Measurements from ENCODE around the gene R3HDM1. TPM values are rescaled to one million over a fixed set of nuclear protein-coding genes. Genes with fewer than 3 reads are reported as not detected.

The R3HDM1 gene
- total and polyA plus RNA-seq, 8 donors = 22.2 to 42.2 (median 37.8) TPM

DNA sequence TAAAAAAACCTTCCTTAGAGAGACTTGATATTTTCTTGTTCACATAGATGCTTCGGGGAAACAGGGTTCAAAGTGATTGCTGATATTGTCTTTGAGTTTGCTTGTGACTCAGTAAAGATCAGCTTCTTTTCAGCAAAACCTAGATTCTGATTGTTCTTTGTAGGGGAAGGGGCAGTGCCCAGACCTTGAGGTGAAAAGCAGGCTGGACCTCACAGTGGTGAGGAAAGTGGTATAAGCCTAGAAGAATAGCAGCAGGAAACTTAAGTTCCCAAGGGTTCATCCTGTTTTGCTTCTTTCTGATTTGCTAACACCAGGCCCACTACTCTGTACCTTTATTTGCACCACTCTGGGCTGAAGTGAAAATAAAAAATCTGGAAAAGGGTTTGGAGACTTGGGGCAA, 231.2 kb downstream of the R3HDM1 start:
- intact Hi-C loops (cut with DNase I) = no loop called here
- ATAC-seq = no peak
- H3K27me3 ChIP-seq = no peaks in the 10 kb centered on the region
- no peak overlapping the region for H3K4me3 ChIP-seq
- peaks cover 0 to 98% of the 10 kb centered on the region in 2 donors for H3K36me3 ChIP-seq
- H3K4me1 ChIP-seq = no peaks in the 10 kb centered on the region
- H3K27ac ChIP-seq = no peak overlapping the region
- TF ChIP-seq, protein P1, sequence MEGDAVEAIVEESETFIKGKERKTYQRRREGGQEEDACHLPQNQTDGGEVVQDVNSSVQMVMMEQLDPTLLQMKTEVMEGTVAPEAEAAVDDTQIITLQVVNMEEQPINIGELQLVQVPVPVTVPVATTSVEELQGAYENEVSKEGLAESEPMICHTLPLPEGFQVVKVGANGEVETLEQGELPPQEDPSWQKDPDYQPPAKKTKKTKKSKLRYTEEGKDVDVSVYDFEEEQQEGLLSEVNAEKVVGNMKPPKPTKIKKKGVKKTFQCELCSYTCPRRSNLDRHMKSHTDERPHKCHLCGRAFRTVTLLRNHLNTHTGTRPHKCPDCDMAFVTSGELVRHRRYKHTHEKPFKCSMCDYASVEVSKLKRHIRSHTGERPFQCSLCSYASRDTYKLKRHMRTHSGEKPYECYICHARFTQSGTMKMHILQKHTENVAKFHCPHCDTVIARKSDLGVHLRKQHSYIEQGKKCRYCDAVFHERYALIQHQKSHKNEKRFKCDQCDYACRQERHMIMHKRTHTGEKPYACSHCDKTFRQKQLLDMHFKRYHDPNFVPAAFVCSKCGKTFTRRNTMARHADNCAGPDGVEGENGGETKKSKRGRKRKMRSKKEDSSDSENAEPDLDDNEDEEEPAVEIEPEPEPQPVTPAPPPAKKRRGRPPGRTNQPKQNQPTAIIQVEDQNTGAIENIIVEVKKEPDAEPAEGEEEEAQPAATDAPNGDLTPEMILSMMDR (IDR thresholded peaks at IDR 0.05) = no peak
- H3K9me3 ChIP-seq = peaks cover 0 to 1% of the 10 kb centered on the region in 2 donors
- DNase-seq = no peak

DNA sequence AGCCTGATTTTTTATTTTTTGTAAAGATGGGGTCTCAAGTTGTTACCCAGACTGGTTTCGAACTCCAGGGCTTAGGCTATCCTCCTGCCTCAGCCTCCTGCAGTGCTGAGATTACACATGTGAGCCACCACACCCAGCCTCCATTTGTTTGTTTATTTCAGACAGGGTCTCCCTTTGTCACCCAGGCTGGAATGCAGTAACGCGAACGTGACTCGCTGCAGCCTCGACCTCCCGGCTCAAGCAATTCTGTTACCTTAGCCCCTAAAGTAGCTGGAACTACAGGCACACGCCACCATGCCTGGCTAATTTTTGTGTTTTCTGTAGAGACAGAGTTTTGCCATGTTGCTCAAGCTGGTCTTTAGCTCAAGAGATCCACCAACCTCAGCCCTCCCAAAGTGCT, 237.6 kb downstream of the R3HDM1 start:
- Histone ChIP-seq H3K36me3 (peaks cover 0 to 99% of the 10 kb centered on the region in 2 donors), H3K27me3 (no peaks in the 10 kb centered on the region), H3K4me3 (no peak overlapping the region), H3K9me3 (no peaks in the 10 kb centered on the region), H3K27ac (no peak overlapping the region), H3K4me1 (no peaks in the 10 kb centered on the region)
- TF ChIP-seq, protein P1 (IDR thresholded peaks at IDR 0.05) = no peak
- no peak for DNase-seq
- intact Hi-C loops (cut with DNase I) = no loop called here
- no peak for ATAC-seq

DNA sequence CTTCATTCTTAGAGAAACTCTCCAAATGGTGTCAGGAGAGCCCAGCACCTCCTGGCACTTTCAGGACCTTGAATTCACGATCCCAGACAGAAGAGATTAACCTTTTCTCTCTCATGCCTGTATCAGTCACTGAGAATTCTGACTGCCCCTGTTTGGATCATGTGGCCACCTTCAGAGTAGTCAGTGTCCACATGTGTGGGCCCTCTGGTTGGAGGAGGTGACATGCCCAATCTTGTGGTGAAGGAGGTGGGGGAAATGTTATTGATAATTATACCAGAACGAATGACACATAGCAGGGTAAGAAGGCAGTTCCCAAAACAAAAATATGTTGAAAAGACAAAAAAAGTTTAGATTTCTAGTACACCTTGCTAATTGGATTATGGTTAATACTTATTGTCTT, 242.0 kb downstream of the R3HDM1 start:
- TF ChIP-seq, protein P1 (IDR thresholded peaks at IDR 0.05) = no peak
- no peaks in the 10 kb centered on the region for H3K27me3 ChIP-seq
- H3K9me3 ChIP-seq = no peaks in the 10 kb centered on the region
- DNase-seq (no peak), ATAC-seq (no peak)
- intact Hi-C loops (cut with DNase I) = no loop called here
- H3K36me3 ChIP-seq = peaks cover 0 to 99% of the 10 kb centered on the region in 2 donors
- no peaks in the 10 kb centered on the region for H3K4me1 ChIP-seq
- no peak overlapping the region for H3K4me3 ChIP-seq
- no peak overlapping the region for H3K27ac ChIP-seq

DNA sequence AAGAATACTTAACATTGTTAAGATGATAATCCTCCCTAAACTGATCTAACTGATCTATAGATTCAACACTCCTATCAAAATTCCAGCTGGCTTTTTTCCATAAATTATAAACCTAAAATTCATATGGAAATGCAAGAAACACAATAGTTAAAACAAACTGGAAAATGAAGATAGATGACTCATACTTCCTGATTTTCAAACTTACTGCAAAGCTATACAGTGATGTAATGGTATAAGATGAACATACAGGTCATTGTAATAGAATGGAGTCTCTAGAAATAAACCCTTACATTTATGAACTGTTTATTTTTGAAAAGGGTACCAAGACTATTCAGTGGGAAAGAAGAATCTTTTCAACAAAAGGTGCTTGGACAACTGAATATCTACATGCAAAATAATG, 242.6 kb downstream of the R3HDM1 start:
- Histone ChIP-seq H3K9me3 (no peaks in the 10 kb centered on the region), H3K27ac (no peak overlapping the region), H3K4me3 (no peak overlapping the region), H3K27me3 (no peaks in the 10 kb centered on the region), H3K4me1 (no peaks in the 10 kb centered on the region), H3K36me3 (peaks cover 0 to 99% of the 10 kb centered on the region in 2 donors)
- DNase-seq (no peak), ATAC-seq (no peak)
- TF ChIP-seq, protein P1 (IDR thresholded peaks at IDR 0.05) = no peak
- intact Hi-C loops (cut with DNase I) = no loop called here

Small RNA genes within 50 kb of the gene (microRNA-seq; reads per million reads assigned to microRNA genes)
- 46.1 to 59.0 reads per million in 2 donors for gene MIR128-1

Other genes starting within 250 kb of the R3HDM1 start
- gene ZRANB3, start 266 bp upstream of the R3HDM1 start, total RNA-seq = 1 to 10 TPM; 3.5 to 6.3 TPM
- gene ZRANB3, start 266 bp upstream of the R3HDM1 start, polyA plus RNA-seq (ENCODE audit: insufficient read length in 6 of 6) = 10 to 100 TPM in 3 of 6 donors, 1 to 10 TPM in 3; 8.8 to 11.2 (median 10.0) TPM
- 100 to 1,000 TPM in 1 of 2 donors, 10 to 100 TPM in 1; 88.8 to 114 TPM for gene UBXN4, start 210.4 kb downstream of the R3HDM1 start, total RNA-seq
- 100 to 1,000 TPM; 129 to 153 (median 143) TPM for gene UBXN4, start 210.4 kb downstream of the R3HDM1 start, polyA plus RNA-seq (ENCODE audit: insufficient read length in 6 of 6)